Stimulated activated CD8-positive, alpha-beta memory T cell treated with anti-CD3 and anti-CD28 coated beads, Interleukin-15, amount 100 ng/mL, for 4 hours (primary cell): Measurements from ENCODE around the gene SUGP1.

ENCODE experiments used
- DNase-seq, 2 donors: peaks; one replicate each; pipeline ENCODE4 v3.0.0-alpha.2; 2020; ENCODE audit warnings: low read depth in 2 of 2

SUGP1 gene

DNA sequence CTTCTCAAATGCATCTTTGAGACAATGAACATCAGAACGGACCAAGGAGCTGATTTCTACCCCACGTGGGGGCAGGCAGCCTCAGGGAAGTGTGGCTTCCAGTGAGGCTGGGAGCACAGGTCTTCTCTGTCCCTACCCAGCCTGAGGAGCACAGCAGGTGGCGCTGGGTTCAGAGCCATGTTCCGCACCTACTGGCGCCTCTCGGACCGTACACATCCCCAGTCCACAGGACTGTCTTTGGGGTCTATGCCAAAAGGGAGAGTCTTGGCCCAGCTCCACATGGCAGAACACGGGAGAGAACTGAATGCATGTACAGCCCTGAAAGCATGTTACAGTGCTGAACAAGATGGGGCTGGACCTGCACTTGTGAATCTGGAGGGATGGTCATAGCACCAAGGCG lies 22.6 kb downstream of the SUGP1 start:
- no peak for DNase-seq

DNA sequence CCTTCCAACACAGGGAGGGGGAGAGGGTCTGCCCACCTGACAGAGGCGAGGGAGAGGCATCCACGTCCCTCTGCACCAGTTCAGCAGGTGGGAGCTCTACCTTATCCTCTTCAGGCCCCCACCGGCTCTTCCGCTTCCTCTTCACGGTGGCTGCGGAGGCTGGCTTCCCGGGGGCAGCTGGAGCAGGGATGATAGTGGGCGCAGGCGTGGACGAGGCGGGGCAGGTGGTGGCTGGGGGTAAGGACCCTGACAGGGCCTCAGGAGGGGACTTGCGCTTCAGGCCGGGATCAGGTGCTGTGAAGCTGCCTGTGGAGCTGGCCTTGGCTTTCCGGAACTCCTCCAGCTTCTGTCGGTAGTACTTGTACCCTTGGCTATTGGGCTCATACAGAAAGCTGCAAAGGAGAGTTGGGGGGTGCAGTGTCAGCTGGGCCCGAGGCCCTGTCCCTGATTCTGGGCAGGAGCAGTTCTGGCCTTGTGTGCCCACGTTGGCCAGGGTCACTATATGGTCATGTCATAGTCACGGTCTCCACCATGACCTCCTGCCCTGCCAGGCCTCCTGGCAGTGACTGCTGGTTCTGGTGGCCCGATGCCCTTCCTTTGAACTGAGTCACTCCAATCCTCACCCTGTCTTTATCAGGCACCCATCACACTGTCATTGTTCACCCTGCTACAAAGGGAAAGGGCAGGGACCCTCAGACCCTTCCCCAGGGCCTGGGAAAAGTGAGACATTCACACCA lies 23.2 kb downstream of the SUGP1 start:
- DNase-seq, result no peak

DNA sequence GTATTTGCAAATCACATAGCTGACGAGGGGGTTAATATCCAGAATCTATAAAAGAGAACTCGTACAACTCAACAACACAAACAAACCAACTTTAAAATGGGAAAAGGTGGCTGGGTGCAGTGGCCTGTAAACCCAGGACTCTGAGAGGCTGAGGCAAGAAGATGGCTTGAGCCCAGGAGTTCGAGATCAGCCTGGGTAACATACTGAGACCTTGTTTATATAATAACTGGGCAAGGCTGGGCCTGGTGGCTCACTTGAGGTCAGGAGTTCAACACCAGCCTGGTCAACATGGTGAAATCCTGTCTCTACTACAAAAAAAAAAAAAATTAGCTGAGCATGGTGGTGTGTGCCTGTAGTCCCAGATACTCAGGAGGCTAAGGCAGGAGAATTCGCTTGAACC lies 25.4 kb downstream of the SUGP1 start:
- DNase-seq, result no peak

DNA sequence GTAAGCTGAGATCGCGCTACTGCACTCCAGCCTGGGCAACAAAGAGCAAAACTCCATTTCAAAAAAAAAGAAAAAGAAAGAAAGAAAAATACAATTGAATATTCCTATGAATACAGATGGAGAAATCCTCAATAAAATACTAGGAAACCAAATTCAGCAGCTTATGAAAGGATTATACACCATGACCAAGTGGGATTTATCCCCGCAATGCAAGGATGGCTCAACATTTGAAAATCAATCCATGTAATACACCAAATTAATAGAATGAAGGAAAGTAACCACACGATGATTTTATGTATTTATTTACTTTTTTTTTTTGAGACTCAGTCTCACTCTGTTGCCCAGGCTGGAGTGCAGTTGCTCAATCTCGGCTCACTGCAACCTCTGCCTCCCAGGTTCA lies 27.7 kb downstream of the SUGP1 start:
- DNase-seq, result no peak

DNA sequence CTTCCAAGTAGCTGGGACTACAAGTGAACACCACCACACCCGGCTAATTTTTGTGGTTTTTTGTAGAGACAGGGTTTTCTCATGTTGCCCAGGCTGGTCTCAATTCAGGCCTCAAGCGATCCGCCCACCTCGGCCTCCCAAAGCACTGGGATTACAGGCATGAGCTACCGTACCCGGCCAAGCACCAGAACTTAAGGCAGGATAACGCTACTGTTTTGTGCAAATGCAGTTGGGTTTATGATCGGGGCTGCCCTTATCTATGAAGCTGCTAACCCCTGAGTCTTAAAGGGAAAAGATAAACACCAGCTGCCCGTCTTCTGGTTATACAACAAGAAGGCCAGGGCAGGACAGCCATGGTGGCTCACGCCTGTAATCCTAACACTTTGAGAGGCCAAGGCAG lies 34.6 kb downstream of the SUGP1 start:
- DNase-seq, result no peak

DNA sequence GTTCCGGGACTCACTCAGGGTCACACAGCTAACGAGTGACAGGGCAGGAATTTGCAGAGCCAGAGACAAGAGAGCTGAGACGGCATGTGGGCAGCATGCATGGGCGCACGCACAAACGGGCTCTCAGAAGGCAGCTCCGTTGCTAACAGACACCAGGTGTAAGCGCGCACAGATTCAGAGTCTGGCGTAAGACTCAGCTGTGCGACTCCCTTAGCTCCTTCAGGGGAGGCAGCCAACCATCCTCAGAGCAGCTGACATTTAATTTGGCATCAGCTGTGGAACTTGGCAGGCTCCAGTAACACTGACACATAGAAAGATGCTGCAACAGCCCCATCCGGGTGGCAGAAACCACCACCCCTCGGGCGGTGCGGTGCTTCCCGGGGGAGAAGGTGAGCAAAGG lies 39.7 kb downstream of the SUGP1 start:
- no peak for DNase-seq

DNA sequence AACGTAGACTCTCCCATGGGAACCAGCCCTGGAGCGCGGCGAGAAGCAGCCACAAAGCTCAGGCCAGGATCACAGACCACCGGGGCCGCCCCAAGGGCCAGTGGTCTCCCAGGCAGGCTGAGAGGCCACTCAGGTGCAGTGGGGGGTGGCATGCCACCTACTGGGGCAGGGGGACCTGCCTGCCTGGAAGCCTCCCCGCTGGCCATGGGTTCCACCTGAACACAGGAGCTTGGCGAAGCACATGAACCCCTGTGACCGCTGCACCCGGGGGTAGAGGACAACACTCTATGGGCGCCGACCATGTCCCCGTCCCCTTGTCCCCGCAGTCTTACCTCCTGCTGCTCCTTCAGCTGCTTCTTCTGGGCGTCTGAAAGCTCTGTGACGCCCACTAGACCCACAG lies 40.5 kb downstream of the SUGP1 start:
- DNase-seq, result no peak

DNA sequence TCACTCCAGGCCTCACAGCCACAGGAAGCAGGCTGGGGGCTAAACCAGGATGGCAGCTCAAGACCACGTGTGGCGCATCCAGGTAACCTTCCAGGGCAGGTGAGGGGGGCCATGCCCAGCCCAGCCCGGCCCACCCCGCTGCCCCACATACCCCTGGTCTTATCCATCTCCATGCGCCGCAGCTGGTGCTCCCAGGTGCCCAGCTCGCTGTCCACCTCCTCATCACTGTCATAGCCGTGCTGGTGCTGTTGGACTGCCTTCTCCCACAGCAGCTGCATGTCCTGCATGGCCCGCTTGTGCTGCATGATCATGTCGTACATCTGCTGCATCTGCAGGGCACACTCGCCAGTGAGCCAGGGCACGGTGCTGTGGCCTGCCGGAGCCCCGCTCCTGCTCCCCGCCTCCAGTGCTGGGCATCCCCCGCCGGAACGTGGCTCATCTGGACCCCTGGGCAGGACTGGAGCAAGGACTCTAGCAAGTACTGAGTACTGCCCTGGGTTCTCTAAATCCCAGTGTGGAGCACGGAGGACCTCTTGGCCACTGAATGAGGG lies 41.2 kb downstream of the SUGP1 start:
- no peak for DNase-seq

DNA sequence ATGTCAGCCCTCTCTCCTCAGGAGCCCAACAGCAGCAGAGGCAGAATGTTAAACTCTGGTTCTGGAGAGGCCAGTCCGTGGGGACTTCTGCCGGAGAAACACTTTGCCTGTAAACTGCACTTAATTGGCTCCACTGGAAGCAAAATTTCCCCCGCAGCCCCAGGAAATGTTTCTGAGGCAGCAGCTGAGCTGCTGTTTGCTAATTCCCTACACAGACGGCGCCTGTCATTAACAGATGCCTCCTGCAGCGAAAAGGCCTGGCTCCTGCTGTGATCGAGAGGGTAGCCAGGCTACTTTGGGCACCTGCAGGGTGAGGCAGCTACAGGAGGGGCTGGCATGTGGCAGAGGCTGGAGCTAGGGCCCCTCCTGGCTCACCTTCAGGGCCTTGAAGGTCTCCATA lies 42.0 kb downstream of the SUGP1 start:
- no peak for DNase-seq

DNA sequence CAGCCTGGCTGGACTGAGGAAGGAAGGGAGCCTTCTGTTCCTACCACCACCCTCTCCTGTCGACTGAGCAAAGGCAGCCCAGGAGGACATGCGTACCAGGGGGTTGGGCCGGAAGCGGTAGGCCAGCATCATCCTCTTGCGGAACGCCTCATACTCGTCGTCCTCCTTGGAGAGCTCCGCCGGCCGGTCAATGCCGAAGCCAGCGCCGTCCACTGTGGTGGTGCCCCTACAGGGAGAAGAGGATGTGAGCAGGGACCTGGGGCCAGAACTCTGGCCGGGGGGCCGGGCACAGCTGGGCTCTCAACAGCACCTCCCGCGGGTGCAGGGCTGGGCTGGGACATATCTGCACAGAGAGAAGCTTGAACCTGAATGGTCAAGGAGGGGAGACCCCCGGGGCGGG lies 43.5 kb downstream of the SUGP1 start:
- no peak for DNase-seq

DNA sequence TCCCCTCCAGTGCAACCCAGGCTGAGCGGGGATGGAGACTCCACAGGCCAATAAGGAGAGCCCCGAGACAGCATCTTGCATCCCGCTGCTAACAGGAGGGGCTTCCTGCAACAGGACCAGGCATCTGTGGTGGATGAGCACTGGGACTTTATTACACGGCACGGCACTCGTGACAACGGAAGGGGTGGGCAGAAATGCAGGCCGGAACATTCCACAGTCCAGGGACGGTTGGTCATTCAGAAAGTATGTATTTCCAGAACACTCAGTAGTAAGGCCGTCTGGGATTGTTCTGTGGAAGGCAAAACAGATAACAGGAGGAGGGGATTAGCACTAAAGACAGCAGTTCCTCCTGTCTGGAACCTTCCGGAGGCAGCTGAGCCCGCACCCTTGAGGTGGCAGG lies 43.9 kb downstream of the SUGP1 start:
- no peak for DNase-seq

DNA sequence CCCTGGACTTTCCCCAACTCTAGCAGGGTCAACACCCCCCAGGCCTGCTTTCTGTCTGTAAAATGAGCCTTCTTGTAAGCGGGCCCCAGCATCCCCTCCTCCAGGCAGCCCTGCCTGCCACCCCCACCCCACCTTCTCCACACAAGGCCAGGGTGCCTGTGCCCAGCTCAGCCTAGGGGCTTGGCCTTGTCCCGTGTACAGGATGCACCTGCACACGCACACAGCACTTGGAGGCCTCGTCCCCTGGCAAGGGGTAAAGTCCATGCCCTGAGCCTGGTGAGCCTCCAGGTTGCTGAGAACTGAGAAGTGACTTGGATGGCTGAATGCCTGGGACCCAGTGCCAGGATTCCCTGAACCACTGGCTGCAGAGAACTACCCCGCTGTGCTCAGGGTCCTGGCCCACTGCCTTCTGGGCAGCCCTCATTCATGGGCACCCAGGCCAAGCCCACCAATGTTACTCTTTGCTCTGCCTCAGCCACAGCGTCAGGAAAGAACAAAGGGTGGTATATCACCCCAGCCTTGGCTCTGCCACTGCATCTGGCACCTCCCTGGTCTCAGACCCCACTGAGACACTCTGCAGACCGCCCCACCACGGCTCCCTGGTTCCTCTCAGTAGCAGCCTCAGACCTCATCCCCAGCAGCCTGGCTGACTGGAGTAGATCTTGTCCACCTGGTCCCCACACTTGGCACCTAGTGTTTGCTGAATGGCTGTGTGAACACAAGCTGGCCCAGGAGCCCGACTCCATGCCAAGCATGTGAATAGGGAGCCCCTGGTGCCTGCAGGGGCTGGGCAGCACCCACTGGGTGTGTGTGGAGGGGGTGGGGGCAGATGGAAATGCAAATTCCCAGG lies 45.4 kb downstream of the SUGP1 start:
- DNase-seq, result no peak

DNA sequence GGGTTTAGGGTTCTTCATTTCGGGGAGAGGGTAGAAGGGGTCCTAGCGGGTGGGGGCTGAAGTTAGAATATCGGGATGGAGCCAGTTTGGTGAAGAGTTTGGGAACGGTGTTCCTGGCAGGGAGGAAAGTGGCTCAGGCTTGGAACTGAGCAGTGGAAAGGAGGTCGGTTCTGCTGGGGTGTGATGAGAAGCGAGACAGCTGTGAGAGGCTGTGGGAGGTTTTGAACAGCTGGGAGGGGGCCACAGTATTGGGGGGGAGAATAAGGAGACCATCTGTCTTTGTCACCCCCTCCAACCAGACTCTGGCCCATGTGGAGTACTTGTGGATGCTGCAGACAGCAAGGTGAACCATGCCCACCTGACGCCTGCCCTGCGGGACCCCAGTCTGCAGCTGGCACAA lies 46.2 kb downstream of the SUGP1 start:
- DNase-seq, result no peak

DNA sequence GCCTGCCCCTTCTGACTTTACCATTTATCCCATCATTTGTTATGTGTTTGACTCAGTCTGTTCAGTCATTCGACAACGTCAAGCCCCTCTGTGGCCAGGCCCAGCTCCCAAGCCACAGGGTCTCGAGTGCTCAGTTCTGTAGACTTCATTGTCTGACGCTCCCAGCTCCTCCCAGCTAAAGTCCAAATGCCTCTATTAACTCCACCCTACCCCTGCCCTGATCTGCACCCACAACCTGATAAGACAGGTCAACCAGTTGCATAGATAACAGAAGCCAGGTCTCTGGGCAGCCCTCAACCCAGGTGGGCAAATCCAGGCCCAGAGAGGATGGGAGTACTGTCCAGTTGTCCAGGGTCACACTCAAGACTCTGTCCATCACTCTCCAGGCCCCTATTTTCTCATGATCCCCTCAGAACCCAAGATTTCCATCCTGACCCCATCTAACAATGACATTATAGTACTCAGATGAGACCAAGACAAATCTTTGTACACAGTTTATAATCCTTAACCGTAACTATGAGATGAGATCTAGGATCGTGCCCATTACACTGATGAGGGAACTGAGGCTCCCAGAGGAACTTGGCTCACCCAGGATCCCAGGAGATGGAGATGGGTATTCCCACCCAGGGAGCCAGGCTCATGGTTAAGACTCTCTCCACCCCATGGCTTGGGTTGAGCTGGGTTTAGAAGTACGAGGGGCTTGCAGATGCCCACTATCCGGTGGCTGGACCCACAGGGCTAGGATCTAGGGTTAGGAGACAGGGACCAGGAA lies 48.3 kb downstream of the SUGP1 start:
- DNase-seq, result no peak

DNA sequence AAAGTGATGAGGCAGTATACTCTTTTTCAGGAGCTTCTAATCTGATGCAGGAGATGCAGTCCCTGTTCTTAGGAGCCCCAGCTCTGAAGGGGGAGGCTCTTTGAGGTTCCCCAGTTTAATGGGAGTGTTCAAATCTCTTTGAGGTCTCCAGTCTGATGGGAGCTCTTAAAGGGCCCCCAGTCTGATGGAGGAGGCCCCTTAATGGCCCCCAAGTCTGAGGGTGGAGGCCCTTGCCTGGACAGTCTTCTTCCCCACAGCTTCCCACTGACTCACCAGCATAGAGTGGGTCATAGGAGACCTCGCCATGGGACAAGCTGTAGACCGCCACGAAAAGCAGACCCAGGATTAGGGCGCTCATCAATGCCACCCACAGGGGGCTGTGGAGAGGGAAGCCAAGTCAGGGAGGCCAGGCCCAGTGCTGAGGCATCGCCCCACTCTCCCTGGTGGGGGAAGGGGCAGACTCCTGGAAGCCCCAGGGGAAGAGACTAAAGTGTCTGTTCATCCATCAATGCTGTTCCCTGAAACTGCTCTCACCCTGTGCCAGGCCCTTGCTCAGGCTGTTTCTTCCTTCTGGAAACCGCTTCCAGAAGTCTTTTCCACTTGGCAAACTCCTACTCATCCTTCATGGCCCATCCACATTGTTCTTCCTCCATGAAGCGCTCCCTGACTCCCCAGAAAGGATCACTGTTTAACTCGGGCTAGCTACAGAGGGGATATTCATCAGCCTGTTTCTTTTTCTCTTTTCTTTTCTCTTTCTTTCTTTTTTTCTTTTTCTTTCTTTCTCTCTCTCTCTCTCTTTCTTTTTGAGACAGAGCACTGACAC lies 49.3 kb downstream of the SUGP1 start:
- DNase-seq, result no peak

DNA sequence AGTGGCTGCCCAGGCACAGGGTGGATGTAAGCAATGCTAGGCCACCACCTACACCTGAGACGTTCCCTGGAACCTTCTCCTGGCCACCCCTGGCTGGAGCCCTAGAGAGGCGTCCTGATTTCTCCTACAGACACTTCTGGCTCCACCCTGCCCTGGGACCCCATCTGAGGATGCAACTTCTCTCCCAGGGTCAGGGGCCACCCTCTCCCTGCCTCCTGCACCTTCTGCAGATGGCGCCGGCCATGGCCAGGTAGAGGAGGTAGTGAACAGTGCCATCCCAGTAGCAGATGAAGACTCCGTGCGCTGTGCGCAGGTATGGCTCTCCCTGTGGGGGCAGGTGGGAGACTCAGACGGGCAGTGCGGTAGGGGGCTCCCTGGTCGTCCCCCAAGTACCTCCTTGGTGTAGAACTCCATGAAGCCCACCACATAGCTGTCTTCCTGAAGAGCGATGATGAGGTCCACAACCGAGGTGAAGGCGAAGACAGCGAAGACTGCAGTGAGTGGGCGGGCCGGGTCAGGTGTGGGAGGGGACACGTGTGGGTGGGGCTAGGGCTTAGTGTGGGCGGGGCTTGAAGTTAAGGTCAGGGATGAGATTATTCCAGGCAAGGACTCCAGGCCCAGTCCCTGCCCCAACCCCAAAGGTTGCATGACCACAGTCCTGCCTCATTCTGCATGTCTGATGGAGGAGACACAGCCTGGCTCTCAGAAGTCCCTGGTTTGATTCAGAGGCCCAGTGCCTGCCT lies 50.2 kb downstream of the SUGP1 start:
- no peak for DNase-seq

DNA sequence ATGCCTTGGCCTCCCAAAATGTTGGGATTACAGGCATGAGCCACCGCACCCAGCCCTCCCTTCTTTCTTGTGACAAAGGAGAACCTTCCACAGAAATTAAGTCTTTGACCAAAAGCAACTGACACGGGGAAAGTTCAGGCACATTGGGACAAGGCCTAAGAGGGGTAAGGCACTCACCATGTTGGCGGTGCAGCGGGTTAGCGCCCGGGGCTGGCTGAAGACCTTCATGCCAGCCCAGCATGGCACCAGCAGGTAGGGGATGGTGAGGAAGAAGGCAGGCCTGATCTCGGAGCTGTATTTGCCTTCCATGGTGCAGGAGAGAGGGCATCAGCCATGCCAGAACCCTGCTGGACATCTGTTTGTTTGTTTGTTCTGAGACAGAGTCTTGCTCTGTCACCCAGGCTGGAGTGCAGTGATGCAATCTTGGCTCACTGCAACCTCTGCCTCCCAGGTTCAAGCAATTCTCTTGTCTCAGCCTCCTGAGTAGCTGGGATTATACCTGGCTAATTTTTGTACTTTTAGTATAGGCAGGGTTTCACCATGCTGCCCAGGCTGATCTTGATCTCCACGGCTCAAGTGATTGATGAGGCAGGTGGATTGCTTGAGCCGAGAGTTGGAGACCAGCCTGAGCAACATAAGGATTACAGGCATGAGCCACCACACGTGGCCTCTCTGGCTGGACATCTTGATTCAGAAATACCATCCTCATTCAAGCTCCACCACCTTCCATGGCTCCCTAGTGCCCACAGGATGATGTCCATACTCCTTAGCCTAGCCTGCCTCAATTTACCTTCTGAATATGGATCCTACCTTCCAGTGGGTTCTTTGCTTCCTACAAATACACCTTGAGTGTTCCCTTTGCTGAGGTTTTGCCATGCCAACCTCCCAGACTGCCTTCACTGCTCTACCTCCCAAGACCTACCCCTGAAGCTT lies 51.6 kb downstream of the SUGP1 start:
- no peak for DNase-seq

DNA sequence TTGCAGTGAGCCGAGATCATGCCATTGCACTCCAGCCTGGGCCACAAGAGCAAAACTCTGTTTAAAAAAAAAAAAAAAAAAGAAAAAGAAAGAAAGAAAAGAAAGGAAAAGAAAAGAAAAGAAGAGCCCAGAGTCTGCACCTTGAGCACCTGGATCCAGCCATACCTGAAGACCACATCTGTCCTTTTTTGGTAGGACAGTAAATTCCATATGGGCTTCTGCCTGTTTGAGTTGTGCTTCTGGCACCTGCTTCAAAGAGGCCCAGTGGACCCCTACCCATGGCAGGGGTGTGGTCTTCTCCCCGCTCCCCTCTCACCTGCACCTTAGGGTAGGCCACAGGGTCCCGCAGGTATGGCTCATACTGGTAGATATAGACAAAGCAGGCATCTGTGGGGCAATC lies 53.0 kb downstream of the SUGP1 start:
- DNase-seq, result no peak

DNA sequence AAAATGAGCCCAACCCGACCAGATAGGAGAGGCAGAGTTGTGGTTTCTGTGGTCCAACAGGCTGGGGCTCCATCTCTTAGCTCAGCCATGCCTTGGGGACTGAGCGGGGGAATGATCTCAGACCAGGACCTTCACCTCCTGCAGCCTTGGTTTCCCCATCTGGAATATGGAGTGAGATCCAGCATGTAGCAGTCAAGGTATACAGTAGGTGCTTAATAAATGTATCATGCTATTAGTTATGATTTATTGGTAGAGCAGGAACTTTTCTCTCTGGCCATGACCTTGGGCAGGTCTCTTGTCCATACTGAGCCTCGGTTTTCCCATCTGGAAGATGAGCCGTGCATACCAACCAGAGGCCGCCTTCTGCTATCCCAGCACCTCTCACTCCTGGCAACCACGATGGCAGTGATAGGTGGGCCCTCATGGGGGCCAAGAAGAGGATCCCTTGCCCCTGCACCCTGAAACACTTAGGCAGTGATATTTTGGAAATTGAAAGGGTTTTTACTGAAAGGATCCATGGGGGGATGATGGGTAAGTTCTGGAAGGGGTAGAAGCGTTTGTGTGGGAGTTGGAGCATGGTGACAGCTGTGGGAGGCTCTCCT lies 56.3 kb downstream of the SUGP1 start:
- no peak for DNase-seq
